Mucosa of descending colon (tissue), 3 donors: ENCODE data around the gene ITGAE. TPM values are rescaled to one million over a fixed set of nuclear protein-coding genes. Genes with fewer than 3 reads are reported as not detected.

Experiments used
- ATAC-seq: fragments of 200-7000 bp; cut with Tn5 transposase; one replicate; pipeline ENCODE4 v1.9.1; 2020; ENCODE audit warnings: mild to moderate bottlenecking, moderate library complexity
- DNase-seq, 3 donors: peaks; one replicate each; pipeline ENCODE4 v3.0.0-alpha.2; 2020
- H3K36me3 ChIP-seq: fragments of 200-600 bp; one replicate; pipeline ENCODE4 v1.8.0; 2021; ENCODE audit warnings: low read depth, mild to moderate bottlenecking
- H3K4me1 ChIP-seq: fragments of 200-600 bp; one replicate; pipeline ENCODE4 v1.8.0; 2021; ENCODE audit warnings: low read depth, mild to moderate bottlenecking
- H3K4me3 ChIP-seq: fragments of 200-600 bp; one replicate; pipeline ENCODE4 v1.8.0; 2021; ENCODE audit warnings: mild to moderate bottlenecking
- H3K9me3 ChIP-seq: fragments of 200-600 bp; one replicate; pipeline ENCODE4 v1.8.0; 2021; ENCODE audit warnings: mild to moderate bottlenecking
- intact Hi-C, 2 donors: fragments of 100-400 bp; cut with DNase I in 1 of 2; cut with micrococcal nuclease in 1 of 2; formaldehyde crosslinking; loops; one replicate each; pipeline versions ENCODE4 v1.11.0 to v1.11.1; 2022; cut with DNase I, micrococcal nuclease
- total RNA-seq, 3 donors: library from RNA; stranded (reverse); fragmentation: NEBNext Ultra II Directional in 2 of 3; extraction: Animal tissue kit (Norgen Biotek cat#: 25700) in 2 of 3; gene quantifications; one replicate each; pipeline versions ENCODE4 v1.2.1 to v1.2.4, GENCODE V29; 2021 to 2023
- TF ChIP-seq, protein P1 (sequence below): fragments of 200-600 bp; IDR thresholded peaks from one replicate; pipeline ENCODE4 v1.8.0; 2022; ENCODE audit warnings: antibody characterized with exemption, mild to moderate bottlenecking
- donor health status: DM: no; HTN: no; CAD: no; lungs with moderate emphysema.
- donor health status: DM: no; HTN: no; CAD: no.
- donor health status: DM: no; HTN: yes; CAD: no.

ITGAE gene
- total RNA-seq, 3 donors from 2014 or later: 17.2 to 24.1 (median 17.6) TPM

GRCh38 chr17:3695129-3695722 lies 105.8 kb downstream of the ITGAE start:
- peak in 1 of 3 donors; percentile 58 for DNase-seq
- peak; percentile 28 for ATAC-seq
- intact Hi-C loops: no loop called here
- TF ChIP-seq, protein P1, sequence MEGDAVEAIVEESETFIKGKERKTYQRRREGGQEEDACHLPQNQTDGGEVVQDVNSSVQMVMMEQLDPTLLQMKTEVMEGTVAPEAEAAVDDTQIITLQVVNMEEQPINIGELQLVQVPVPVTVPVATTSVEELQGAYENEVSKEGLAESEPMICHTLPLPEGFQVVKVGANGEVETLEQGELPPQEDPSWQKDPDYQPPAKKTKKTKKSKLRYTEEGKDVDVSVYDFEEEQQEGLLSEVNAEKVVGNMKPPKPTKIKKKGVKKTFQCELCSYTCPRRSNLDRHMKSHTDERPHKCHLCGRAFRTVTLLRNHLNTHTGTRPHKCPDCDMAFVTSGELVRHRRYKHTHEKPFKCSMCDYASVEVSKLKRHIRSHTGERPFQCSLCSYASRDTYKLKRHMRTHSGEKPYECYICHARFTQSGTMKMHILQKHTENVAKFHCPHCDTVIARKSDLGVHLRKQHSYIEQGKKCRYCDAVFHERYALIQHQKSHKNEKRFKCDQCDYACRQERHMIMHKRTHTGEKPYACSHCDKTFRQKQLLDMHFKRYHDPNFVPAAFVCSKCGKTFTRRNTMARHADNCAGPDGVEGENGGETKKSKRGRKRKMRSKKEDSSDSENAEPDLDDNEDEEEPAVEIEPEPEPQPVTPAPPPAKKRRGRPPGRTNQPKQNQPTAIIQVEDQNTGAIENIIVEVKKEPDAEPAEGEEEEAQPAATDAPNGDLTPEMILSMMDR: no peak
- H3K4me1 ChIP-seq: peaks cover 8% of the 10 kb centered on the region
- no peak overlapping the region for H3K4me3 ChIP-seq
- peaks cover 6% of the 10 kb centered on the region for H3K9me3 ChIP-seq
- no peaks in the 10 kb centered on the region for H3K36me3 ChIP-seq

DNA sequence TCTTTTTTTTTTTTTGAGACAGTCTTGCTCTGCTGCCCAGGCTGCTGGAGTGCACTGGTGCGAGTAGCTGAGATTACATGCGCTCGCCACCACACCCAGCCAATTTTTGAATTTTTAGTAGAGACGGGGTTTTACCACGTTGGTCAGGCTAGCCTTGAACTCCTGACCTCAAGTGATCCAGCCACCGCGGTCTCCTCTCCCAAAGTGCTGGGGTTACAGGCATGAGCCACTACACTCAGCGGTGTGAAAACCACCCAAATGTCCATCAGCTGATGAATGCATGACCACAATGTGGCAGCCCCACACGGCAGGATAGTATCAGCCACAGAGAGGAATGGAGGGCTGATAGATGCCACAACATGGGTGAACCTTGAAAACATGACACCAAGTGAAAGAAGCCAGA lies 107.2 kb downstream of the ITGAE start:
- DNase-seq (peak in 1 of 3 donors; percentile 48), ATAC-seq (peak; percentile 6)
- TF ChIP-seq, protein P1: no peak
- Histone ChIP-seq H3K4me3 (no peak overlapping the region), H3K36me3 (no peaks in the 10 kb centered on the region), H3K4me1 (peaks cover 8% of the 10 kb centered on the region), H3K9me3 (peaks cover 6% of the 10 kb centered on the region)
- intact Hi-C loops: no loop called here

DNA sequence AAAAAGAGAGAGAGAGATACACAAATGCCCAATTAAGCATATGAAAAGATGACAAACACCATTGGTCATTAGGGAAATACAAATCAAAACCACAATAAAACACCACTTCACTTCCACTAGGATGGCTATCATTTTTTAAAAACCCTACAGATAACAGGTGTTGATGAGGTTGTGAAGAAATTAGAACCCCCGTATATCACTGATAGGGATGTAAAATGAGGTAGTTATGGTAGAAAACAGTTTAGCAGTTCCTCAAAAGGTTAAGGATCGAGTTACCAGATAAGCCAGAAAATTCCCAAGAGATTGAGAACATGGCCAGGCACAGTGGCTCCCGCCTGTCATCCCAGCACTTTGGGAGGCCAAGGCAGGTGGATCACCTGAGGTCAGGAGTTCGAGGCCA lies 107.8 kb downstream of the ITGAE start:
- TF ChIP-seq, protein P1: no peak
- ATAC-seq: no peak
- no peak overlapping the region for H3K4me3 ChIP-seq

GRCh38 chr17:3692346-3692745 lies 108.6 kb downstream of the ITGAE start:
- TF ChIP-seq, protein P1: no peak
- Histone ChIP-seq H3K4me1 (peaks cover 8% of the 10 kb centered on the region), H3K4me3 (no peak overlapping the region), H3K36me3 (no peaks in the 10 kb centered on the region), H3K9me3 (no peaks in the 10 kb centered on the region)
- intact Hi-C loops: no loop called here
- DNase-seq: peak in 1 of 3 donors; percentile 17
- ATAC-seq: no peak

More for the DNA sequence above, 107.8 kb downstream of the ITGAE start:
- peaks cover 3% of the 10 kb centered on the region for H3K9me3 ChIP-seq
- no peaks in the 10 kb centered on the region for H3K36me3 ChIP-seq
- DNase-seq: peak in 1 of 3 donors; percentile 8
- H3K4me1 ChIP-seq: peaks cover 8% of the 10 kb centered on the region
- intact Hi-C loops: no loop called here

GRCh38 chr17:3691617-3692067 lies 109.3 kb downstream of the ITGAE start:
- intact Hi-C loops: no loop called here
- Histone ChIP-seq H3K4me3 (no peak overlapping the region), H3K4me1 (peaks cover 8% of the 10 kb centered on the region), H3K9me3 (no peaks in the 10 kb centered on the region), H3K36me3 (no peaks in the 10 kb centered on the region)
- DNase-seq (peak in 1 of 3 donors; percentile 49), ATAC-seq (no peak)
- TF ChIP-seq, protein P1: no peak
